ENCODE results near the gene PNISR. TPM values are rescaled to one million over a fixed set of nuclear protein-coding genes. Genes with fewer than 3 reads are reported as not detected.

Gene PNISR
- total RNA-seq, 3 donors from 2014 or later, result 77.4 to 121 (median 105) TPM

DNA sequence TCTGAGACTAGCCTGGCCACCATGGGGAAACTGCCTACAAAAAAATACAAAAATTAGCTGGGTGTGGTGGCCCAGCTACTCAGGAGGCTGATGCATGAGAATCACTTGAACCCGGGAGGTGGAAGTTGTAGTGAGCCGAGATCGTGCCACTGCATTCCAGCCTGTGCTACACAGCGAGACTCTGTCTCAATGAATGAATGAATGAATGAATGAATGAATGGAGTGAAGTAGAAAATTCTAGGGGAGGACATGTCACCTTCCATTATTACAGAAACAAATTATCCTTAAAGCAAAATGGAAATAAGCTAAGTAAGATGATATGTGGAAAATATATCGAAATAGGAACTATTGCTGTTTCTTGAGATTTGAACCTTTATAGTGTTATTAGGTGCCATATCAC lies 2.9 kb upstream of the PNISR start:
- DNase-seq (no peak), ATAC-seq (no peak)
- Histone ChIP-seq H3K4me3 (no peak overlapping the region), H3K36me3 (ENCODE audit: low read depth) (no peaks in the 10 kb centered on the region), H3K4me1 (ENCODE audit: low read depth) (peaks cover 32% of the 10 kb centered on the region), H3K9me3 (no peaks in the 10 kb centered on the region)
- intact Hi-C loops (cut with DNase I, micrococcal nuclease), result no loop called here
- TF ChIP-seq, protein P1, sequence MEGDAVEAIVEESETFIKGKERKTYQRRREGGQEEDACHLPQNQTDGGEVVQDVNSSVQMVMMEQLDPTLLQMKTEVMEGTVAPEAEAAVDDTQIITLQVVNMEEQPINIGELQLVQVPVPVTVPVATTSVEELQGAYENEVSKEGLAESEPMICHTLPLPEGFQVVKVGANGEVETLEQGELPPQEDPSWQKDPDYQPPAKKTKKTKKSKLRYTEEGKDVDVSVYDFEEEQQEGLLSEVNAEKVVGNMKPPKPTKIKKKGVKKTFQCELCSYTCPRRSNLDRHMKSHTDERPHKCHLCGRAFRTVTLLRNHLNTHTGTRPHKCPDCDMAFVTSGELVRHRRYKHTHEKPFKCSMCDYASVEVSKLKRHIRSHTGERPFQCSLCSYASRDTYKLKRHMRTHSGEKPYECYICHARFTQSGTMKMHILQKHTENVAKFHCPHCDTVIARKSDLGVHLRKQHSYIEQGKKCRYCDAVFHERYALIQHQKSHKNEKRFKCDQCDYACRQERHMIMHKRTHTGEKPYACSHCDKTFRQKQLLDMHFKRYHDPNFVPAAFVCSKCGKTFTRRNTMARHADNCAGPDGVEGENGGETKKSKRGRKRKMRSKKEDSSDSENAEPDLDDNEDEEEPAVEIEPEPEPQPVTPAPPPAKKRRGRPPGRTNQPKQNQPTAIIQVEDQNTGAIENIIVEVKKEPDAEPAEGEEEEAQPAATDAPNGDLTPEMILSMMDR (IDR thresholded peaks at IDR 0.05), result no peak

DNA sequence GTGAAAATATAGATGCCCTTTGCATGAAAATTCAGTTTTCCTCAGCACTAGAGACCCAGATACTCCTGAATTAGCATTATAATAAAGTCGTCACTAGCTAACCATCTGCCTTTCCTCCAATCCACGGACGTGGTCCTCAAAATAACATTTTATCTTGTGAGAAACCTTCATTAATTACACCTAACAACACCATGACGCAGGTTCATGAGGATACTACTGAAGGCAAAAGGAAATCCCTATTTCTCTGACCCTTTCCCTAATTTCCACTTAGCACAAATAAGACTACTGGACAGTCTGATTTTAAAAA lies 1.3 kb upstream of the PNISR start:
- no peak for ATAC-seq
- Histone ChIP-seq H3K36me3 (ENCODE audit: low read depth) (no peaks in the 10 kb centered on the region), H3K9me3 (no peaks in the 10 kb centered on the region), H3K4me1 (ENCODE audit: low read depth) (peaks cover 39% of the 10 kb centered on the region), H3K4me3 (peak overlapping the region; percentile 57)
- no peak for DNase-seq
- intact Hi-C loops (cut with DNase I, micrococcal nuclease), result no loop called here
- TF ChIP-seq, protein P1 (IDR thresholded peaks at IDR 0.05), result no peak

DNA sequence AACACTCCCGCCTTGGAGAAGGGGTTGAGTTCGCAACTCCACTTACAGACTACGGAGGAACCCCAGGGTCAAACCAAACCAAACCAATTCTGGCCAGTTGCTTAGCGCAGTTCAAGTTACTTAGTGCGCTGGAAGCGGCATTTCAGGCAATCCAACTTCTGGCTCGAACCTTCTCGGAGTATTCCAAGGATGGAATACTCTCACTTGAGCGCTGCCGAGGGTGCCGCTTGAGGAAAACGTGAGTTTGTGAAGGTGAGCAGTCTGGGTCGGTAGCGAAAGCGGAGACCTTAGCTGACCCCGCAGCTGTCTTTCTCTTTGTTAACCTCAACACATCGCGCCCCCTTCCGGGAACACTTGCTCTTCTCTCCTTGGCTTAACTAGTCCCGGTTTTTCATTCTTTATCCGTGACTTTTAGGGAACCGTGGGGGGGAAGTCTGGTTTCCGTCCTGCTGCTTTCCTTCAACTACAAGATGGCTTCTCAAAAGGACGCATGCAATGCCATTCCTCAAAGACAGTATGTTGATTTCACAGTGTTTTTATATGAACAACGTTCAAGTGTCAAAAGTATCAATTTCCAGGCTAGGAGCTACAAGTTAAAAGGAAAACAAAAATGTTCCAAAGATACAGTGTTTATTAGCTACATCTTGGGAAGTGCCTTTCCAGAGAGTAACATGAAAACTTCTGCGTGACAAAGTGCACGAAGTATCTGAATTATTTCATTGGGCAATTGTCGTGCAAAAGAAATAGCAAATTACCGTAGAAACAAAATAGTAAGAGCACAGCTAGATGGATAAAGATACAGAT lies 741 bp upstream of the PNISR start:
- H3K36me3 ChIP-seq (ENCODE audit: low read depth), result no peaks in the 10 kb centered on the region
- peak overlapping the region; percentile 57 for H3K4me3 ChIP-seq
- DNase-seq (peak; percentile 88 to 95 (median 89)), ATAC-seq (peak; percentile 85)
- peaks cover 40% of the 10 kb centered on the region for H3K4me1 ChIP-seq (ENCODE audit: low read depth)
- intact Hi-C loops (cut with DNase I, micrococcal nuclease), result no loop called here
- H3K9me3 ChIP-seq, result no peaks in the 10 kb centered on the region
- TF ChIP-seq, protein P1 (IDR thresholded peaks at IDR 0.05), result peak; percentile 16

DNA sequence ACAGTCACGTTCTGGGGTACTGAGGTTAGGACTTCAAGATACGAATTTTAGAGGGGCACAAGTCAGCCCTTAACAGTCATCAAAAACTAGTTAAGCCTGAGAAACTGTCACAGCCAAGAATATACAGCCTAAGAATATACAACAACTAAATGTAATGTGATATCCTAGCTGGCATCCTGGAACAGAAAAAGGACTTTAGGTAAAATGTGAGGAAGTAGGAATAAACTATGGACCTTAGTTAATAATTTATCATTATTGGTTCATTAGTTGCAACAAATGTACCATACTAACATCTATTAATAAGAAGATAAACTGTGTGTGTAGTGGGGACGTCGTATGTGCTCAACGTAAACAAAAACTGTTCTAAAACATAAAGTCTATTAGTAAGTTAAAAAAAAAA lies 1.1 kb downstream of the PNISR start:
- Histone ChIP-seq H3K36me3 (ENCODE audit: low read depth) (no peaks in the 10 kb centered on the region), H3K4me3 (no peak overlapping the region), H3K9me3 (no peaks in the 10 kb centered on the region), H3K4me1 (ENCODE audit: low read depth) (peaks cover 45% of the 10 kb centered on the region)
- intact Hi-C loops (cut with DNase I, micrococcal nuclease), result no loop called here
- TF ChIP-seq, protein P1 (IDR thresholded peaks at IDR 0.05), result no peak
- DNase-seq, result no peak
- no peak for ATAC-seq

DNA sequence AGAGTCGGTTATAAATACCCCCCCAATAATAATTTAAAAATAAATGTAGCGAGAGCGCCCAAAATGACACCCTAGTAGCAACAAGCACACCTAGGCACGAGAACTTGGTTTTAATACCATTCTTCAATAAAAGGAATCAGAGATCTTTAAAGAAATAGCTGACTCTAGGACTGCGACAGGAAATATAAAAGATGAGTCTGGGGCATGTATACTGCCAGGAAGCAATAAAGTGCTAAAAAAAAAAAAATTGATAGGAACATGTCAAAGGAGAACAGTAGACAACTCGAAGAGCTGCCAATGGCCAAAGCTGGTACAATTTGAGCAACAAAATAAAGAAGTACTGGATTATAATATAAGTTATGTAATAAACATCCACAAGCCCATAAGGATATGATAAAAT lies 2.2 kb downstream of the PNISR start:
- ATAC-seq (no peak), DNase-seq (no peak)
- Histone ChIP-seq H3K36me3 (ENCODE audit: low read depth) (no peaks in the 10 kb centered on the region), H3K4me1 (ENCODE audit: low read depth) (peaks cover 45% of the 10 kb centered on the region), H3K9me3 (no peaks in the 10 kb centered on the region), H3K4me3 (no peak overlapping the region)
- TF ChIP-seq, protein P1 (IDR thresholded peaks at IDR 0.05), result no peak
- intact Hi-C loops (cut with DNase I, micrococcal nuclease), result no loop called here

Measured in mucosa of descending colon (tissue), 3 donors.